Sigmoid colon (tissue), 7 donors: Measurements from ENCODE around the gene GALNT10. TPM values are rescaled to one million over a fixed set of nuclear protein-coding genes. Genes with fewer than 3 reads are reported as not detected.

ENCODE experiments used
- DNase-seq: peaks from one replicate; pipeline ENCODE4 v3.0.0-alpha.2; 2019
- H3K27ac ChIP-seq, 4 donors: fragments of 200-600 bp; sonication (generic); one replicate each; pipeline ENCODE4 v1.5.1; 2016 to 2019; ENCODE audit warnings: mild to moderate bottlenecking in 1 of 4
- H3K27me3 ChIP-seq, 3 donors: fragments of 200-600 bp; sonication (generic); one replicate each; pipeline ENCODE4 v1.5.1; 2019; ENCODE audit warnings: mild to moderate bottlenecking in 1 of 3
- H3K36me3 ChIP-seq, 4 donors: fragments of 200-600 bp; sonication (generic); one replicate each; pipeline ENCODE4 v1.5.1; 2016 to 2019
- H3K4me1 ChIP-seq, 4 donors: fragments of 200-600 bp; sonication (generic); one replicate each; pipeline ENCODE4 v1.5.1; 2017 to 2019
- H3K4me3 ChIP-seq, 4 donors: fragments of 200-600 bp; sonication (generic); one replicate each; pipeline ENCODE4 v1.5.1; 2017 to 2019; ENCODE audit warnings: mild to moderate bottlenecking in 2 of 4, moderate library complexity in 1 of 4
- H3K9me3 ChIP-seq, 4 donors: fragments of 200-600 bp in 3 of 4; sonication (generic) in 3 of 4; one replicate each; pipeline versions ENCODE4 v1.5.1 to v1.6.1; 2013 to 2019
- CTCF ChIP-seq, 4 experiments: fragments of 450-650 bp in 3 of 4; fragments of 200-600 bp in 1 of 4; IDR thresholded peaks; one replicate each; pipeline ENCODE4 v1.5.1; 2016 to 2019; ENCODE audit warnings: antibody characterized with exemption in 4 of 4, mild to moderate bottlenecking in 3 of 4, moderate library complexity in 2 of 4
- EP300 ChIP-seq, 4 donors: sonication (generic); formaldehyde crosslinking; IDR thresholded peaks; one replicate each; pipeline ENCODE4 v1.6.1; 2017; ENCODE audit warnings: antibody characterized with exemption in 4 of 4
- POLR2A ChIP-seq, 2 donors: fragments of 450-650 bp; IDR thresholded peaks; one replicate each; pipeline ENCODE4 v1.6.1; 2016; ENCODE audit warnings: antibody characterized with exemption in 2 of 2, mild to moderate bottlenecking in 2 of 2, moderate library complexity in 2 of 2
- POLR2AphosphoS5 ChIP-seq, 4 donors: sonication (generic); formaldehyde crosslinking; IDR thresholded peaks; one replicate each; pipeline ENCODE4 v1.6.1; 2017; ENCODE audit warnings: antibody characterized with exemption in 4 of 4
- WGBS, 2 donors: extraction: QIAGEN DNeasy Blood & Tissue Kit; methylation state at CpG; one replicate each; pipeline ENCODE4 v1.1.7; 2013; 5-methylcytosine and 5-hydroxymethylcytosine counted together
- intact Hi-C: fragments of 100-400 bp; cut with DNase I; formaldehyde crosslinking; loops from one replicate; pipeline ENCODE4 v1.15.1; 2023
- polyA plus RNA-seq, 3 donors: library from polyadenylated mRNA; stranded (reverse); fragments of 200-250 nt; gene quantifications; one replicate each; pipeline ENCODE4 v1.2.3, GENCODE V29; 2013
- total RNA-seq, 4 donors: library from RNA; depleted of rRNA; stranded (reverse); fragments of >200 nt; gene quantifications; one replicate each; pipeline ENCODE4 v1.1.0, GENCODE V29; 2016
- donor health status: healthy with polysubstance abuse.
- donor health status: Bipolar disorder and iron deficiency.
- donor health status: healthy.

The GALNT10 gene
- total and polyA plus RNA-seq, 7 donors: 6.0 to 41.7 (median 24.3) TPM

GRCh38 chr5:154288145-154288544 is 97.6 kb downstream of the GALNT10 start:
- peak; percentile 85 for DNase-seq
- Histone ChIP-seq H3K9me3 (no peaks in the 10 kb centered on the region), H3K27ac (peak overlapping the region; percentile 65 to 77 (median 71)), H3K27me3 (no peaks in the 10 kb centered on the region), H3K4me1 (peaks cover 0 to 43% (median 34%) of the 10 kb centered on the region in 4 donors), H3K4me3 (no peak overlapping the region), H3K36me3 (no peaks in the 10 kb centered on the region)
- peak in 3 of 4 donors; percentile 55 to 72 (median 63) for TF ChIP-seq POLR2AphosphoS5 (IDR thresholded peaks at IDR 0.05)
- TF ChIP-seq EP300 (IDR thresholded peaks at IDR 0.05): no peak
- WGBS, 2 donors: 64 to 88% methylated on average over 2 of the region's 2 CpGs
- intact Hi-C loops: no loop called here

GRCh38 chr5:154291917-154292316 is 101.4 kb downstream of the GALNT10 start:
- TF ChIP-seq EP300 (IDR thresholded peaks at IDR 0.05): no peak
- no peak for TF ChIP-seq CTCF (IDR thresholded peaks at IDR 0.05)
- TF ChIP-seq POLR2AphosphoS5 (IDR thresholded peaks at IDR 0.05): no peak
- no peak for TF ChIP-seq POLR2A (IDR thresholded peaks at IDR 0.05)
- H3K27me3 ChIP-seq: no peaks in the 10 kb centered on the region
- no peak overlapping the region for H3K4me3 ChIP-seq
- peaks cover 0 to 23% (median 0%) of the 10 kb centered on the region in 4 donors for H3K36me3 ChIP-seq
- no peak for DNase-seq
- H3K9me3 ChIP-seq: no peaks in the 10 kb centered on the region
- 92 to 94% methylated on average over 5 of the region's 5 CpGs for WGBS, 2 donors
- no peak overlapping the region for H3K27ac ChIP-seq
- peaks cover 0 to 26% (median 20%) of the 10 kb centered on the region in 4 donors for H3K4me1 ChIP-seq
- intact Hi-C loops: loop anchor here (10.0 kb wide), 1 partner anchor 107 kb away; no protein-coding TSS in a partner anchor

- WGBS, 2 donors: 95 to 97% methylated on average over 1 of the region's 1 CpG
- Histone ChIP-seq H3K4me3 (no peak overlapping the region), H3K4me1 (peaks cover 0 to 13% (median 7%) of the 10 kb centered on the region in 4 donors), H3K27me3 (no peaks in the 10 kb centered on the region), H3K36me3 (peaks cover 0 to 36% (median 0%) of the 10 kb centered on the region in 4 donors), H3K27ac (no peak overlapping the region), H3K9me3 (no peaks in the 10 kb centered on the region)
- intact Hi-C loops: loop anchor here (10.0 kb wide), 1 partner anchor 108 kb away; no protein-coding TSS in a partner anchor
- TF ChIP-seq POLR2A (IDR thresholded peaks at IDR 0.05) (no peak), EP300 (IDR thresholded peaks at IDR 0.05) (no peak), CTCF (IDR thresholded peaks at IDR 0.05) (no peak), POLR2AphosphoS5 (IDR thresholded peaks at IDR 0.05) (no peak)
- DNase-seq: no peak
These were observed 102.7 kb downstream of the GALNT10 start for GRCh38 chr5:154293219-154293618.

- Histone ChIP-seq H3K9me3 (no peaks in the 10 kb centered on the region), H3K4me3 (no peak overlapping the region), H3K4me1 (no peaks in the 10 kb centered on the region), H3K27me3 (no peaks in the 10 kb centered on the region), H3K36me3 (peaks cover 0 to 51% (median 5%) of the 10 kb centered on the region in 4 donors), H3K27ac (no peak overlapping the region)
- 89 to 98% methylated on average over 1 of the region's 1 CpG for WGBS, 2 donors
- TF ChIP-seq POLR2A (IDR thresholded peaks at IDR 0.05): no peak
- no peak for TF ChIP-seq CTCF (IDR thresholded peaks at IDR 0.05)
- TF ChIP-seq EP300 (IDR thresholded peaks at IDR 0.05): no peak
- TF ChIP-seq POLR2AphosphoS5 (IDR thresholded peaks at IDR 0.05): no peak
- intact Hi-C loops: loop anchor here (10.0 kb wide), 1 partner anchor 111 kb away; no protein-coding TSS in a partner anchor
- no peak for DNase-seq
These were observed 105.0 kb downstream of the GALNT10 start for GRCh38 chr5:154295551-154295950.

GRCh38 chr5:154296525-154297159 is 106.1 kb downstream of the GALNT10 start:
- Histone ChIP-seq H3K27me3 (no peaks in the 10 kb centered on the region), H3K27ac (no peak overlapping the region), H3K9me3 (no peaks in the 10 kb centered on the region), H3K4me3 (no peak overlapping the region), H3K36me3 (peaks cover 0 to 57% (median 5%) of the 10 kb centered on the region in 4 donors), H3K4me1 (peaks cover 0 to 4% (median 2%) of the 10 kb centered on the region in 4 donors)
- intact Hi-C loops: loop anchor here (10.0 kb wide), 1 partner anchor 112 kb away; no protein-coding TSS in a partner anchor
- DNase-seq: no peak
- TF ChIP-seq POLR2AphosphoS5 (IDR thresholded peaks at IDR 0.05) (no peak), EP300 (IDR thresholded peaks at IDR 0.05) (no peak), POLR2A (IDR thresholded peaks at IDR 0.05) (no peak), CTCF (IDR thresholded peaks at IDR 0.05) (no peak)
- WGBS, 2 donors: 46 to 82% methylated on average over 6 of the region's 6 CpGs
